ENCODE measurements around the gene SHANK2. TPM values are rescaled to one million over a fixed set of nuclear protein-coding genes. Genes with fewer than 3 reads are reported as not detected.

Gene SHANK2
- total RNA-seq, 6 donors from 2014 or later, result 43.6 to 277 (median 75.5) TPM

DNA sequence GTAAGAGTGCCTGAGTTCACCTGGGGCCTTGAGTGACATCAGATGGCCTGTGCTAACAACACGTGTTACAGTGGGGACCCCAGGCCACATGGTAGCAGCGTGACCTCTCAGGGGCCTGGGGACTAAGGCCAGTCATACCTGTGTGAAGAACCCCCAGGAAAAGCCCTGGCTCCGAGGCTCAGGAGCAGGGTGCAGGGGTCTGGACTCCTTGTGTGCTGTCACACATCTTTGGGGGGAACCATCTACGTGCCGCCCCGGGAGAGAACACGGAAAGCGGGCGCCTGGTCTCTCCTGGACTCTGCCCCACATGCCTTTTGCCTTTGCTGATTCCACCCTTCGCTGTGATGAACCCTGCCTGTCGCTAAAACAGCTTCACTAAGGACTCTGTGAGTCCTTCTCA is 48.7 kb downstream of the SHANK2 start:
- WGBS, 2 donors, result 85 to 95% methylated on average over 3 to 11 of the region's 11 CpGs
- Histone ChIP-seq H3K4me3 (no peak overlapping the region), H3K36me3 (no peaks in the 10 kb centered on the region), H3K27ac (no peak overlapping the region), H3K27me3 (no peaks in the 10 kb centered on the region), H3K4me1 (peaks cover 8 to 23% (median 14%) of the 10 kb centered on the region in 4 donors), H3K9me3 (no peaks in the 10 kb centered on the region)
- ATAC-seq (ENCODE audit: low FRiP score in 2 of 2) (no peak), DNase-seq (no peak)
- TF ChIP-seq POLR2A (IDR thresholded peaks at IDR 0.05) (no peak), EP300 (IDR thresholded peaks at IDR 0.05) (no peak), POLR2AphosphoS5 (IDR thresholded peaks at IDR 0.05) (no peak)
- TF ChIP-seq, protein P1, sequence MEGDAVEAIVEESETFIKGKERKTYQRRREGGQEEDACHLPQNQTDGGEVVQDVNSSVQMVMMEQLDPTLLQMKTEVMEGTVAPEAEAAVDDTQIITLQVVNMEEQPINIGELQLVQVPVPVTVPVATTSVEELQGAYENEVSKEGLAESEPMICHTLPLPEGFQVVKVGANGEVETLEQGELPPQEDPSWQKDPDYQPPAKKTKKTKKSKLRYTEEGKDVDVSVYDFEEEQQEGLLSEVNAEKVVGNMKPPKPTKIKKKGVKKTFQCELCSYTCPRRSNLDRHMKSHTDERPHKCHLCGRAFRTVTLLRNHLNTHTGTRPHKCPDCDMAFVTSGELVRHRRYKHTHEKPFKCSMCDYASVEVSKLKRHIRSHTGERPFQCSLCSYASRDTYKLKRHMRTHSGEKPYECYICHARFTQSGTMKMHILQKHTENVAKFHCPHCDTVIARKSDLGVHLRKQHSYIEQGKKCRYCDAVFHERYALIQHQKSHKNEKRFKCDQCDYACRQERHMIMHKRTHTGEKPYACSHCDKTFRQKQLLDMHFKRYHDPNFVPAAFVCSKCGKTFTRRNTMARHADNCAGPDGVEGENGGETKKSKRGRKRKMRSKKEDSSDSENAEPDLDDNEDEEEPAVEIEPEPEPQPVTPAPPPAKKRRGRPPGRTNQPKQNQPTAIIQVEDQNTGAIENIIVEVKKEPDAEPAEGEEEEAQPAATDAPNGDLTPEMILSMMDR (IDR thresholded peaks at IDR 0.05), result no peak

DNA sequence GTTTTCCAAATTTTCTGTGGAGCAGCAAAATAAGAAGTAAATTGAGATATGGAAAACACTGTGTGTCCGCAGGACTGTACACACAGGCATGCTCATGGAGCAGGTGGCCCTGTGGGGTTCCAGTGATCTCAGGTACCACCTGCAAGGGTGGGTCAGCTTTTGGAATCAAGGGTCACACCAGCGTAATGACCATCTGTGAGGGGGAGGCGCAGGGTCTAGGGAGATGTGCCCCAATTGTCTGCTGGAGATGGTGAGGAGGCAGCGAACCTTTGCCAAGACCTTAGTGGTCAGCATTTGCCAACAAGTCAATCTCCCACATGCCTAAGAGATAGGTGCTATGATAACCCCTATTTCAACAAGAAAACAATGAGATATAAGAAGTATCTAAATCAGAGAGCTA is 49.4 kb downstream of the SHANK2 start:
- TF ChIP-seq, protein P1 (IDR thresholded peaks at IDR 0.05), result no peak
- TF ChIP-seq EP300 (IDR thresholded peaks at IDR 0.05) (no peak), POLR2A (IDR thresholded peaks at IDR 0.05) (no peak), POLR2AphosphoS5 (IDR thresholded peaks at IDR 0.05) (no peak)
- Histone ChIP-seq H3K27me3 (no peaks in the 10 kb centered on the region), H3K4me1 (peaks cover 8 to 23% (median 14%) of the 10 kb centered on the region in 4 donors), H3K36me3 (no peaks in the 10 kb centered on the region), H3K27ac (no peak overlapping the region), H3K9me3 (no peaks in the 10 kb centered on the region), H3K4me3 (no peak overlapping the region)
- ATAC-seq (ENCODE audit: low FRiP score in 2 of 2) (no peak), DNase-seq (no peak)
- WGBS, 2 donors, result 96 to 97% methylated on average over 4 of the region's 4 CpGs

DNA sequence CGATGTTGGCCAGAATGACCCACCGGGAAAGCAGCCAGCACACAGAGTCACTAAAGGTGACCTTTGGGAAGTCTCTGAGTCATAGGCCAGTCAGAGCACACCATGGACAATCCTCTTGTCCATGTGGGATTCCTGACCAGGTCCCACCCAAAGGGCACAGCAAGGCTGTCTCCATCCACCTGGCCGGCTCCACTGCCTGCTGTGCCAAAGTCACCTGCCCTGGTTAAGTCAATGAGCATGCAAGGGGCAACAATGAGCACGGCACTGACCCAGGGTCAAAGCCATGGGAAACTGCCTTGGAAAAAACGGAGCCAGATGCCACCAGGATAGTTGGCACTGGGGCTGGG is 49.8 kb downstream of the SHANK2 start:
- Histone ChIP-seq H3K27me3 (no peaks in the 10 kb centered on the region), H3K4me3 (no peak overlapping the region), H3K4me1 (peaks cover 8 to 23% (median 14%) of the 10 kb centered on the region in 4 donors), H3K36me3 (no peaks in the 10 kb centered on the region), H3K9me3 (no peaks in the 10 kb centered on the region), H3K27ac (no peak overlapping the region)
- ATAC-seq (ENCODE audit: low FRiP score in 2 of 2), result no peak
- TF ChIP-seq, protein P1 (IDR thresholded peaks at IDR 0.05), result no peak
- TF ChIP-seq EP300 (IDR thresholded peaks at IDR 0.05), result no peak
- no peak for TF ChIP-seq POLR2A (IDR thresholded peaks at IDR 0.05)
- no peak for TF ChIP-seq POLR2AphosphoS5 (IDR thresholded peaks at IDR 0.05)
- DNase-seq, result no peak
- 83 to 90% methylated on average over 5 of the region's 5 CpGs for WGBS, 2 donors

Other genes starting within 250 kb of the SHANK2 start
- gene DHCR7, start 195.8 kb upstream of the SHANK2 start, total RNA-seq, result 10 to 100 TPM in 5 of 6 donors, 1 to 10 TPM in 1; 5.2 to 96.1 (median 66.4) TPM
- gene NADSYN1, start 200.6 kb upstream of the SHANK2 start, total RNA-seq, result 100 to 1,000 TPM in 2 of 6 donors, 10 to 100 TPM in 4; 46.8 to 248 (median 79.5) TPM

Measured in upper lobe of left lung (tissue), 6 donors.